ENCODE results near the gene PMVK.

Gene PMVK

DNA sequence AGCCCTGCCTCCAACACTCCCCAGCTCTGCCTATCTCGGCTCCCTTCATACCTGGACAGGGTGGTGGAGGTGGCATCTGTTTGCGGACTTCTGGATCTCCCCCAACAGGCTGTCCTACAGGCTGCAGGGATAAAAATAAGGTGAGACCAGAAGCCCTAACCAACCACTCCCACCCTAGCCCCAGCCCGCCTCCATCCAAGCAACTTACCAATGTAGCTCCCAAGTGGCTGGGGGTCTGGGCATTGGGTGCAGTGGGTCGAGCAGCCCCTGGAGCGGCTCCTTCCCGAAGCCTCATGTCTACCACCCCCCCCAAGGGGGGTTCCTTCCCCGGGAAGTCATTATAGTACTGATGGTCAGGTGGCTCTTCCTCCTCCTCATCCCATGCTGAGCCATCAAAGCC is 29.6 kb upstream of the PMVK start:
- no peak for DNase-seq

DNA sequence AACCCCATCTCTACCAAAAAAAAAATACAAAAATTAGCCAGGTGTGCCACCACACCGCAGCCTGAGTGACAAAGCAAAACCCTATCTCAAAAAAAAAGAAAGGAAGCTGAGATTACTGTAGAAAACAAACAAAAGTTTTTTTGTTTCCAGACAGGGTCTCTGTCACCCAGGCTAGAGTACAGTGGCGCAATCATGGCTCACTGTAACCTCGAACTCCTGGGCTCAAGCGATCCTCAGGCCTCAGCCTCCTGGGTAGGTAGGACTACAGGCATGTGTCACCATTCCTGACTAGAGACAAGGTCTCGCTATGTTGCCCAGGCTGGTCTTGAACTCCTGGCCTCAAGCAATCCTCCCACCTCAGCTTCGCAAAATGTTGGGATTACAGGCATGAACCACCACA is 27.8 kb upstream of the PMVK start:
- DNase-seq, result no peak

GRCh38 chr1:154963643-154964042 is 27.1 kb upstream of the PMVK start:
- no peak for DNase-seq

DNA sequence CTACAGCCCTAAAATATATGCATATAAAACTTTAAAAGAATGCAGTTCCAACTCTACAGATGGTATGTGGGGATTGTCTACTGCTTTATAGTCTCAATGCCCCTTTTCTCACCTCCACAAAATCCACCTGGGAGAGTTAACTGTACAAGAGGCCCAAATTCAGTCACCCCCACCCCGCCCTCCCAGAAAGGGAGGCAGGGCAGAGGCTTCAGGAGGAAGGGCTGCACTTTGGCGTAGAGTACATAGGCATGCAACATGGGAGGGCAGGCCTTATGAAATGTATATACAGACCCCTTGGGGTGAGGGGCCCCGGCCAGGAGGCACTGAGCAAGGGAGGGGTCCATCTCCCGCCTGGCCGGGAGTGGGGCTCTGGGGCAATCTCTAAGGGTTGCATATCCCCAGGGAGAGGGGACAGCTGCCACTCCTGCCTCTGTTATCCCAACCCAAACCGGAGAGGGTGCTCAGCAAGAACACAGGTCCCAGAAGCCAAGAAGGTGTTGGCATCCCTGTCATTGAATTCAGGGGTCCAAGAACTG is 26.3 kb upstream of the PMVK start:
- DNase-seq, result no peak

- DNase-seq, result no peak
These were observed 25.7 kb upstream of the PMVK start for GRCh38 chr1:154962156-154962749.

DNA sequence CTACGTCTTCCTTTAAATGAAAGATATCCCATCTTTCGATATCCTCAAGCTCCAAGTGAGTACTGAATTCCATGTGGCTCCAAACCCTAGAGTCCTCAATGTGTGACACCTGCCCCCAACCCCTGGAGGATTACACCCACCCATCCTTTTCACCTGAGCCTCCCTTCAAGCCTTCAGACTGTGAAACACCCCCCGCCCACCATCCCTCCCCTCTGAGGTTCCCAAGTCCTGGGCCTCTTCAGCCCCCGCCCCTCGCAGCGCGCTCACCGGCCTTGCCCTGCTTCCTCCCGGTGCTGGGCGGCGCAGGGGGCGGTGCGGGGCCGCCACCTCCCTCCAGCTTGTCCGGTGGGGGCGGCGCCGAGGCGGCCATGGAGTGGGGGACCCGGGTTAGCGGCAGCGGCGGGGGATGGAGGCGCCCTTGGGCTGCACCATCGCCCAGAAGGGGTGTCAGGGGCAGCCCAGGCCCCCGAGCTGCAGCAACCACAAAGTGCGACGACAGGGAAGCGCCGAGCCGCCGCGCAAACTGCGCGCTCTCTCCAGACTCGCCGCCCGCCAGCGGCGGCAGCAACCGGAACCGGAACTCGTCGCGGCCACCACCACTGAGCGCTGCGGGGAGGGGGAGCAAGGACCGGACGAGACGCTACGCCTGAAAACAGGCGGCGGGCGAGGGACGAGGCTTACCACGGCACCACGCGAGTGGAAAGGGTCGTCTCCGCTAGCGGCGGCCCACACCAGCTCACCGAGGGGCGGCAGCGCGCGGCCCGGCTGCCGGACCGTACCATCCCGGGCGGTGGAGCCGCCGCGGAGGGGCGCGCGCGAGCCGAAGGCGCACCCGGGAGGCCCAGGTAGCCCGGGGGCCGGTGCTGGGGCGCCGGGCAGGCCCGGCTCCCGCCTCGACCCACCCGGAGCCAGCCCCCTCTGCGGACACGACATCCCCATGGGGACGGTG is 25.0 kb upstream of the PMVK start, which contains the start of gene PYGO2:
Gene PYGO2, minus strand, starts transcription at position 576 of the 949 bp plus-strand sequence. Its CDS starts 206 bp downstream, at position 370.
- peak; percentile 67 to 72 (median 70) for DNase-seq

- DNase-seq, result no peak
These were observed 24.1 kb upstream of the PMVK start for GRCh38 chr1:154960446-154961136.

- no peak for DNase-seq
These were observed 22.9 kb upstream of the PMVK start for GRCh38 chr1:154959426-154959780.

DNA sequence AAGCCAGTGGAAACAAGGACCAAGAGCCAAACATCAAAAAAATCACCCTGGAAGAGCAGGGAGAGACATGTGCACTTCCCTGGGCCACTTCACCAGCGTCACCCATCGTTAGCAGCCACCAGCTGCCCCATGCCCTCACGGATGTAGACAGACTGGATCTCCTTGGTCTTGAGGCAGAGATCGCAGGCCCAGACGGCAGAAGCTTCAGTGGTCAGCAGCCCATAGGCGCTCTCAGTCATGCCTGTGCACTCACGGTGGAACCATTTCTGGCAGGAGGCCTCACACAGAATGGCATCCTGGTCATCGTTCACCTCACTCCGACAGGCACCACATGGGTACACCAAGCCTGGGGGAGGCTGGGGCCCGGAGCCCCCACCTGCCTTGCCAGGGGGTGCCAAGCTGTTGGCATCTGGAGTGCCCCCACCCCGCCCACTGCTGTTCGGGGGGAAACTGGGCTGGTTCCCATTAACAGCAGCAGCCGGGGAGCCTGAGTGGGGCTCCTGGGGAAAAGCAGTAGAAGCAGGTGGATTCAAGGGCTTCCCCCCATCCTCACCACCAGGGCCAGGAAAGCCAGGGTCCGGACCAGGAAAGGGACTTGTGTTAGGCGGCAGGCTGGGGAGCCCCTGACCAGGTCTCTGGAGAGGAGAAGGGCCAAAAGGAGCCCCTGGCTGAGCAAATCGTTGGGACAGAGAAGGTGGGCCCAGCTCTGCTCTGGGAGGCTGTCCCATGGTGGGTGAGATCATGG is 22.3 kb upstream of the PMVK start:
- DNase-seq, result no peak

- DNase-seq, result no peak
These were observed 21.5 kb upstream of the PMVK start for GRCh38 chr1:154958036-154958435.

DNA sequence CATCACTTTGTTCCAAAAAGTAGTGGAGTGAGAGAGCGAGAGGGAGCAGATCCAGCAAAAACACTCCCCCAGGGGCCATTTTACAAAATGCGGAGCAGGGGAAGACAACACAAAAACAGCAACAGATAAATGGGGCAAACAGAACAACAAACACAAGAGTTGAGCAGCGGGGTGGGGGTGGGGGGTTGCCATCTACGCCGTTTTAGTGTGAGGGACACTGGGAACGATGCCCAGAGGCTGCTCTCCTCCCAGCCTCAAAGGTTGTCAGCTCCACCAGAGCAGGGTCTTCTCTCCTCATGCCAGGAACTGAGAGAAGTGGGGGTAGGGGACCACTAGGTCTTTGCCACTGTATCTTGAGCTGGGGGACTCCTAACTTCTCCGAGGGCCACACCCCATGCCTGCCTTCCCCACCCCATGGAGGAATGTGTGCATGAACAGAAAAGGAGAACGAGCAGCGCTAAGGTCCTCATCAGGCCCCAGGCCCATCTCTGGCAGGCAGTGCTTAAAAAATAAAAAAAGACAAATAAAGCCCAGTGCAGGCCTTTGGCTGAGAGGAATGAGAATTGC is 20.7 kb upstream of the PMVK start:
- DNase-seq, result no peak

- DNase-seq, result no peak
These were observed 20.0 kb upstream of the PMVK start for GRCh38 chr1:154956544-154956941.

GRCh38 chr1:154955718-154956543 is 19.4 kb upstream of the PMVK start, which contains the start of gene PBXIP1:
TSS of gene PBXIP1 (minus strand) at chr1:154956099. CDS start at chr1:154953721, 2,378 bp downstream.
- DNase-seq, result peak; percentile 43 to 63 (median 50)

GRCh38 chr1:154955039-154955717 is 18.7 kb upstream of the PMVK start:
- peak; percentile 28 to 83 (median 68) for DNase-seq

GRCh38 chr1:154954541-154954940 is 18.0 kb upstream of the PMVK start:
- no peak for DNase-seq

GRCh38 chr1:154953611-154954038 is 17.1 kb upstream of the PMVK start:
- no peak for DNase-seq

DNA sequence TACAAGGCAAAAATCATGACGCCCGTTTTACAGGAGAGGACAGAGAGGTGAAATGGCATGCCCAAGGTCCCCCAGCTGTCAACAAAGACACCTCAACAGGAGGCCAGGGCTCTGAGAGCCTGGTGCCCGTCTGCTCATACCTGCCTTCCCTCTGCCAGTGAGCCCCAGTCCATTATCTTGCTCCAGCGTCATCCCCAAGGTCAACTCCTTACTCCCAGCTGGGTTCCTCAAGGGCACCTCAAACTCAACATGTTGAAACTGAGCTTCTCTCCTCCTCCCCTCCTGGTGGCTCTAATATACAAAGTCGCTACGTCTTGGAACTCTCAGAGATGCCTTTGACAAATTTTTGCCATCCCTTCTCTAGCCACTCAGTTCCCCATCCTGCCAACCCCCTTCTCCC is 16.1 kb upstream of the PMVK start:
- no peak for DNase-seq

DNA sequence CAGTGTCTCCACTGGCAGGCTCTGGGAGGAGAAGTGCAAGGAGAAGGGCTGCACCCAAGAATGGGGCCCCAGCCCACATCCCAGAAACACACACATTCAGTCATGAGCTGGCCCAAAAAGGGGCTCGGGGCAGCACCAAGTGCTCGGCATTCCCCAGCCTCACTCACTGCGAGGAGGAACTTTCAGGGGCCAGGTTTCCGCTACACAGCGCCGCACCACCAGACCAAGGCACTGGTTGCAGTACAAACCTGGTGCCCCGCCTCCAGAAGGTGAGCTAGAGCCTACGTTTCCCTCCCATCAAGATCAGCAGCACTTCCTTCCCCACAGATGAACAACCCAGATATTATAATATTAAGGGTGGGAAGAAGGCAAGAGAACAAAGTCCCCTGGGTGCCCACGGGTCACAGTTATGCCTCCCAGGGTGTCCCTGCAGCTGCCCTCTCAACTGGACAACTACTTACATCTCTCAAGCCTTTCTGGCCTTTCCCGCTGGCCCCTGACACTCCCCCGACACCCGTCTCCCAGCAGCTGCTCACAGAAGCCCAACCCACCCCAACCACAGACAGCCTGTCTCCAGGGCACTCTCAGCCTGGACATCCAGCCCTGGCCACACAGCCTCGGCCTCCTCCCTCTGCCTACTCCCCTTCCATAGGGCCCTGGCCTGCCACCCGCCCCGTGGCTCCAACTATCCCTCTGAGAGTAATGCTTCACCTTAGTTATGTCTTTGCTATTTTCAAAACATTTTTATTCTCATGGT is 15.6 kb upstream of the PMVK start:
- DNase-seq, result peak in 3 of 4 experiments; percentile 27 to 32 (median 31)

- no peak for DNase-seq
These were observed 11.6 kb upstream of the PMVK start for GRCh38 chr1:154948079-154948478.

All from activated CD4-positive, CD25-positive, alpha-beta regulatory T cell (primary cell).